Activated T-helper 2 cell treated with anti-CD3 and anti-CD28 coated beads, Interferon-gamma antibody, Interleukin-2, Interleukin-4, amounts not matched to agents 10 μg/mL and 5 μg/mL and 100 μg/mL, durations not matched to agents 14 hours and 24 hours and 36 hours (primary cell): ENCODE results near the gene HMMR. TPM values are rescaled to one million over a fixed set of nuclear protein-coding genes. Genes with fewer than 3 reads are reported as not detected.
"Not testable (repeated sequence)": the region's sequence is repeated elsewhere in the genome, so short reads cannot be mapped to it uniquely, and the experiment has no call there.

ENCODE experiments used
- DNase-seq: peaks from one replicate; pipeline ENCODE4 v3.0.0; 2021; ENCODE audit warnings: low spot score
- H3K27ac Mint-ChIP-seq: one replicate; pipeline ENCODE4 v1.8.0; 2021; ENCODE audit warnings: mixed read lengths
- H3K27me3 Mint-ChIP-seq: one replicate; pipeline ENCODE4 v1.8.0; 2021; ENCODE audit warnings: low read depth, mixed read lengths
- H3K36me3 Mint-ChIP-seq: one replicate; pipeline ENCODE4 v1.8.0; 2021; ENCODE audit warnings: low read depth, mixed read lengths
- H3K4me1 Mint-ChIP-seq: one replicate; pipeline ENCODE4 v1.8.0; 2021; ENCODE audit warnings: low read depth, mixed read lengths
- H3K4me3 Mint-ChIP-seq: one replicate; pipeline ENCODE4 v1.8.0; 2021; ENCODE audit warnings: low read depth, mild to moderate bottlenecking, moderate library complexity, mixed read lengths
- H3K9me3 Mint-ChIP-seq: one replicate; pipeline ENCODE4 v1.8.0; 2021; ENCODE audit warnings: mixed read lengths
- intact Hi-C: fragments of 100-400 bp; cut with micrococcal nuclease; formaldehyde crosslinking; loops from one replicate; pipeline ENCODE4 v1.15.1; 2023
- total RNA-seq: library from RNA; stranded (reverse); gene quantifications from 2 replicates; pipeline ENCODE4 v1.2.3, GENCODE V29; 2022

Gene HMMR
- total RNA-seq, 1 donor from 2014 or later, result 39.3 TPM

- Mint-ChIP-seq H3K9me3 (no peaks in the 10 kb centered on the region), H3K4me1 (peaks cover 26% of the 10 kb centered on the region), H3K27me3 (no peaks in the 10 kb centered on the region), H3K27ac (no peak overlapping the region), H3K4me3 (no peak overlapping the region), H3K36me3 (peaks cover 80% of the 10 kb centered on the region)
- no peak for DNase-seq
- intact Hi-C loops, result no loop called here
These were observed 15.1 kb upstream of the HMMR start for GRCh38 chr5:163445345-163445744.

- Mint-ChIP-seq H3K27me3 (no peaks in the 10 kb centered on the region), H3K4me3 (no peak overlapping the region), H3K36me3 (peaks cover 82% of the 10 kb centered on the region), H3K4me1 (peaks cover 16% of the 10 kb centered on the region), H3K27ac (no peak overlapping the region), H3K9me3 (no peaks in the 10 kb centered on the region)
- intact Hi-C loops, result no loop called here
- no peak for DNase-seq
These were observed 13.2 kb upstream of the HMMR start for GRCh38 chr5:163447191-163447590.

- Mint-ChIP-seq H3K36me3 (peaks cover 79% of the 10 kb centered on the region), H3K27me3 (no peaks in the 10 kb centered on the region), H3K4me3 (no peak overlapping the region), H3K4me1 (peaks cover 13% of the 10 kb centered on the region), H3K27ac (no peak overlapping the region), H3K9me3 (no peaks in the 10 kb centered on the region)
- no peak for DNase-seq
- intact Hi-C loops, result no loop called here
These were observed 12.6 kb upstream of the HMMR start for GRCh38 chr5:163447875-163448274.

DNA sequence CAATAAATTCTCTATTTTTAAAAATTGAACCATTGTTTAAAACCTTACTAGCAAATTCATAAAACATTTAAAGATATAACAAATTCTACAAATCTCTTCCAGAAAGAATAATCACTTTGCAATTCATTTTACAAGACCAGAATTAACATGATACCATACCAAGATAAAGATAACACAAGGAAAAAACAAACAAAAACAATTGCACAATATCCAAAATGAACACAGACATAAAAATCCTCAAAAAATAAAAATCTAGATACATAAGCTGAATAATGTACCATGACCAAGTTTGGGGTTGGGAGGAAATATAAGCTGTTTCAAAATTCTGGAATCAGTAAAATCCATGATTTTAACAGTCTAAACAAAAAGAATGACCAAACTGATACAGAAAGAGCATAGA is 11.9 kb upstream of the HMMR start:
- H3K27ac Mint-ChIP-seq, result no peak overlapping the region
- intact Hi-C loops, result no loop called here

GRCh38 chr5:163451489-163451888 is 8.9 kb upstream of the HMMR start:
- no peak for DNase-seq
- no peak overlapping the region for H3K4me3 Mint-ChIP-seq
- intact Hi-C loops, result no loop called here
- H3K27ac Mint-ChIP-seq, result no peak overlapping the region
- peaks cover 75% of the 10 kb centered on the region for H3K36me3 Mint-ChIP-seq
- no peaks in the 10 kb centered on the region for H3K27me3 Mint-ChIP-seq
- peaks cover 22% of the 10 kb centered on the region for H3K4me1 Mint-ChIP-seq
- H3K9me3 Mint-ChIP-seq, result no peaks in the 10 kb centered on the region

More for the DNA sequence above, 11.9 kb upstream of the HMMR start:
- no peaks in the 10 kb centered on the region for H3K27me3 Mint-ChIP-seq
- no peak for DNase-seq
- H3K36me3 Mint-ChIP-seq, result peaks cover 80% of the 10 kb centered on the region
- H3K4me3 Mint-ChIP-seq, result no peak overlapping the region
- no peaks in the 10 kb centered on the region for H3K9me3 Mint-ChIP-seq
- H3K4me1 Mint-ChIP-seq, result peaks cover 13% of the 10 kb centered on the region

DNA sequence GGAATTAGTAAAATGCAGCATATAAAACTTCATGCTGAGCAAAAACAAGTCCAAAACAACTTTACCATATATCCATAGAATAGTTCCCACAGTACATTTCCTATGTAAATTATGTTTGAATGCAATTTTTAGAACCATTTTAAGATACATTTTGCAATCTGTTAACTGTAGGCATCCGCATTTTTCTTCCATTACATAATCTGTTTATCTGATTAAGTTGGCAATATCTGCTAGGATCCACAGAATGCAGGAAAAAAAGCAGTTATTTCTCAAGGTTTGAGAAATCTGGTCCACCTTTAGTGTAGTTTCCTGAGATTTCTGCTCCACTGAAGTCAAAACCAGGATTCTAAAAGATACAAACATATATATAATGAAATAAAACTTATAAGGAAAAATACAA is 6.7 kb upstream of the HMMR start:
- intact Hi-C loops, result loop anchor here (1.0 kb wide), 1 partner anchor 11 kb away; no protein-coding TSS in a partner anchor
- Mint-ChIP-seq H3K27me3 (no peaks in the 10 kb centered on the region), H3K4me1 (peaks cover 31% of the 10 kb centered on the region), H3K4me3 (no peak overlapping the region), H3K36me3 (peaks cover 68% of the 10 kb centered on the region), H3K9me3 (no peaks in the 10 kb centered on the region), H3K27ac (no peak overlapping the region)
- no peak for DNase-seq

DNA sequence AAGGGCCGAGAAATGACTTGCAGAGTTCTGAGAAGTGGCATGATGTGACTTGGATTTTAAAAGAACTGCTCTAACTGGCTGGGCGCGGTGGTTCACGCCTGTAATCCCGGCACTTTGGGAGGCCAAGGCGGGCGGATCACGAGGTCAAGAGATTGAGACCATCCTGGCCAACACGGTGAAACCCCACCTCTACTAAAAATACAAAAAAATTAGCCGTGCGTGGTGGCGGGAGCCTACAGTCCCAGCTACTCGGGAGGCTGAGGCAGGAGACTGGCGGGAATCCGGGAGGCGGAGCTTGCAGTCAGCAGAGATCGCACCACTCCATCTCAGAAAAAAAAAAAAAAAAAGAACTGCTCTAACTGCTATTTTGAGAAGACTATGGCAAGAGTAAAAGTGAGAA is 5.0 kb upstream of the HMMR start:
- H3K27me3 Mint-ChIP-seq, H3K4me3 Mint-ChIP-seq, H3K9me3 Mint-ChIP-seq, intact Hi-C loops, DNase-seq: not testable (repeated sequence)
- peaks cover 53% of the 10 kb centered on the region for H3K36me3 Mint-ChIP-seq
- H3K4me1 Mint-ChIP-seq, result peaks cover 29% of the 10 kb centered on the region
- peak overlapping the region; percentile 40 for H3K27ac Mint-ChIP-seq

- peak overlapping the region; percentile 2 for H3K4me3 Mint-ChIP-seq
- H3K9me3 Mint-ChIP-seq, result no peaks in the 10 kb centered on the region
- H3K36me3 Mint-ChIP-seq, result peaks cover 49% of the 10 kb centered on the region
- peak overlapping the region; percentile 40 for H3K27ac Mint-ChIP-seq
- peaks cover 28% of the 10 kb centered on the region for H3K4me1 Mint-ChIP-seq
- DNase-seq, result no peak
- intact Hi-C loops, result no loop called here
- H3K27me3 Mint-ChIP-seq, result no peaks in the 10 kb centered on the region
These were observed 4.3 kb upstream of the HMMR start for GRCh38 chr5:163456029-163456589.

- peak overlapping the region; percentile 18 for H3K4me3 Mint-ChIP-seq
- H3K9me3 Mint-ChIP-seq, result no peaks in the 10 kb centered on the region
- H3K27ac Mint-ChIP-seq, result no peak overlapping the region
- H3K36me3 Mint-ChIP-seq, result peaks cover 42% of the 10 kb centered on the region
- no peak for DNase-seq
- intact Hi-C loops, result no loop called here
- no peaks in the 10 kb centered on the region for H3K27me3 Mint-ChIP-seq
- peaks cover 31% of the 10 kb centered on the region for H3K4me1 Mint-ChIP-seq
These were observed 3.6 kb upstream of the HMMR start for GRCh38 chr5:163456840-163457239.

DNA sequence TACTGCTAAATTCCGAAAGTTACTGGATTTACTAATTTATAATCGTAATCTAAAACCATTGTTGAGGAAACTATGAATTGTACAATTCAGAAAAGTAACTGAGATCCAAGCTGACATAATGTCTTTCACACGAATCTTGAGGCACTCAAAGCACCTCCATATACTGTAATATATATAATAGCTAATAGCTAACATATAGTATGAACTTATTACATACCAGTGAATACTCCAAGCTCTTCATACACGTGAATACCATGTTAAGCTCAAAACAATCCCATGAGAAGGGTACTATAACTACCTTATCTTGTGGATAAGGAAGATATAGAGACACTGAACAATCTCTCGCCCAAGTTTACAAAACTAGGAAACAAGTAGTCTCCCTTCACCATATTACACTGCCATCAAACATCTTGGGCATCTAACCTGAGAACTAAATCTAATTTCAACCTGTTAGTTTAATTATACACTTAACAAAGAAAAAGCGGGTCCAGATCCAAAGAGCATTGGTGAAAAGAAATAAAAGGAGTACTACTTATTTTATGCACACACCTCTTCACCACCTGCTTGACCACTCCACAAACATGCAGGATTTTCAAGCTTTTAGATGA is 1.6 kb upstream of the HMMR start:
- H3K27ac Mint-ChIP-seq, result peak overlapping the region; percentile 99
- H3K36me3 Mint-ChIP-seq, result peaks cover 39% of the 10 kb centered on the region
- H3K4me1 Mint-ChIP-seq, result peaks cover 42% of the 10 kb centered on the region
- no peaks in the 10 kb centered on the region for H3K9me3 Mint-ChIP-seq
- no peak for DNase-seq
- intact Hi-C loops, result no loop called here
- no peaks in the 10 kb centered on the region for H3K27me3 Mint-ChIP-seq
- peak overlapping the region; percentile 95 for H3K4me3 Mint-ChIP-seq

DNA sequence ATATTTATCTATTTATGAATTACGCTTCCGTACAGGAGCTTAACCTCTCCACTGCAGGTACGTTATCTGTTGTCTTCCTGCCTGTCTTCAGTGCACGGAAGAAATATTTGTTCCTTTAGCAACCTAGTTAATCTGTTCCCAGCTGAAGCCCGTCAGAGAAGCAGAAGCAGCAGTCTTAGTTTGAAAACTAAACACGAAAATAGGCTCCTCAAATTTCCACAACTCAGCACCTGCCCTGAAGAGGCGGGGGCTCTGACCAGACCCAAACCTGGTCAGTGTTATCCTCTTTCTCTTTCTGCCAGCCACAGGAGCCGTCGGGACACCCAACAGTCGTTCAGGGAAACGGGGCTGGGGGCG is 992 bp upstream of the HMMR start:
- H3K9me3 Mint-ChIP-seq, result no peaks in the 10 kb centered on the region
- peaks cover 46% of the 10 kb centered on the region for H3K4me1 Mint-ChIP-seq
- H3K36me3 Mint-ChIP-seq, result peaks cover 44% of the 10 kb centered on the region
- no peaks in the 10 kb centered on the region for H3K27me3 Mint-ChIP-seq
- H3K27ac Mint-ChIP-seq, result peak overlapping the region; percentile 99
- intact Hi-C loops, result no loop called here
- peak overlapping the region; percentile 95 for H3K4me3 Mint-ChIP-seq
- no peak for DNase-seq

GRCh38 chr5:163459819-163460561 is 442 bp upstream of the HMMR start, which contains the start of gene NUDCD2:
NUDCD2 (minus strand) TSS chr5:163460102; CDS start chr5:163460050, 52 bp downstream.
- Mint-ChIP-seq H3K27ac (peak within 1 kb of the TSS; percentile 99), H3K4me1 (peaks cover 47% of the 10 kb centered on the region), H3K4me3 (peak within 1 kb of the TSS; percentile 95), H3K9me3 (no peaks in the 10 kb centered on the region), H3K36me3 (peaks cover 44% of the 10 kb centered on the region), H3K27me3 (no peaks in the 10 kb centered on the region)
- peak; percentile 92 for DNase-seq
- intact Hi-C loops, result loop anchor here (1.0 kb wide), 2 partner anchors 23 to 45 kb away; partner anchors contain the start of genes CCNG1 and MAT2B

GRCh38 chr5:163463063-163463435 is 2.6 kb downstream of the HMMR start:
- Mint-ChIP-seq H3K4me3 (peak overlapping the region; percentile 28), H3K27ac (peak overlapping the region; percentile 99), H3K4me1 (peaks cover 35% of the 10 kb centered on the region), H3K27me3 (no peaks in the 10 kb centered on the region), H3K9me3 (no peaks in the 10 kb centered on the region), H3K36me3 (peaks cover 29% of the 10 kb centered on the region)
- intact Hi-C loops, result no loop called here
- no peak for DNase-seq
